IPS-11a (cell line): ENCODE data around the gene ATP6AP1.

ENCODE experiments used
- H3K4me3 ChIP-seq: one replicate; pipeline ENCODE4 v1.5.1; 2013; ENCODE audit warnings: low read depth, low read length, control low read depth

ATP6AP1 gene

GRCh38 chrX:154468217-154468616, 39.7 kb downstream of the ATP6AP1 start:
- H3K4me3 ChIP-seq: no peak overlapping the region

DNA sequence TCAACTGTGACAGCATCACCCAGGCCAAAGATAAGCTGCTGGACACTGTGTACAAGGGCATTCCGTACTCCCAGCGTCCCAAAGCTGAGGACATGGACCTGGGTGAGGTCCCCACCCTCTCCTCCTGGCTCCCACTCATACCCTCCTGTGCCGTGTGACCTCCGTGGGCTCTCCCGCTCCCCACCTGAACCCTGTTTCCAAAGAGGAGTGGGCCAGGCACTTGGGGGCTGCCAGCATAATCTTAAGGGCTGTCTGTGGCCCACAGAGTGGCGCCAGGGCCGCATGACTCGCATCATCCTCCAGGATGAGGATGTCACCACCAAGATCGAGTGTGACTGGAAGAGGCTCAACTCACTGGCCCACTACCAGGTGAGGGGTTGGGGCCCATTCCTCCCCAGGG, 40.6 kb downstream of the ATP6AP1 start:
- no peak overlapping the region for H3K4me3 ChIP-seq

DNA sequence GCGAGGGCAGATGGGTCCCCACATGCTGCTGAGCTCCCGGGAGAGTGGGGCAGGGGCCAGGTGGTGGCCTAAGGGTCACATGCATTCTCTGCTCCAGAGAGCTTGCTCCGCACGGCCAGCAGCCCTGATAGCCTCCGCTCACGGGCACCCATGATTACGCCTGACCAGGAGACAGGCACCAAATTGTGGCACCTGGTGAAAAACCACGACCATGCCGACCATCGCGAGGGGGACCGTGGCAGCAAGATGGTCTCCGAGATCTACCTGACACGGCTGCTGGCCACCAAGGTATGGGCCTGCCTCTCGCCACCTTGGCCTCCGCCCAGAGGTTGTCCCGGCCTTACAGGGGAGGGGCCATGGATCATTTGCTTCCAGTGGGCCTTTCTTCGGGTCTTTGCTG, 41.4 kb downstream of the ATP6AP1 start:
- no peak overlapping the region for H3K4me3 ChIP-seq

- H3K4me3 ChIP-seq: no peak overlapping the region
Observed at GRCh38 chrX:154470434-154470833, 42.0 kb downstream of the ATP6AP1 start.

GRCh38 chrX:154470914-154471568, 42.6 kb downstream of the ATP6AP1 start:
- H3K4me3 ChIP-seq: no peak overlapping the region

DNA sequence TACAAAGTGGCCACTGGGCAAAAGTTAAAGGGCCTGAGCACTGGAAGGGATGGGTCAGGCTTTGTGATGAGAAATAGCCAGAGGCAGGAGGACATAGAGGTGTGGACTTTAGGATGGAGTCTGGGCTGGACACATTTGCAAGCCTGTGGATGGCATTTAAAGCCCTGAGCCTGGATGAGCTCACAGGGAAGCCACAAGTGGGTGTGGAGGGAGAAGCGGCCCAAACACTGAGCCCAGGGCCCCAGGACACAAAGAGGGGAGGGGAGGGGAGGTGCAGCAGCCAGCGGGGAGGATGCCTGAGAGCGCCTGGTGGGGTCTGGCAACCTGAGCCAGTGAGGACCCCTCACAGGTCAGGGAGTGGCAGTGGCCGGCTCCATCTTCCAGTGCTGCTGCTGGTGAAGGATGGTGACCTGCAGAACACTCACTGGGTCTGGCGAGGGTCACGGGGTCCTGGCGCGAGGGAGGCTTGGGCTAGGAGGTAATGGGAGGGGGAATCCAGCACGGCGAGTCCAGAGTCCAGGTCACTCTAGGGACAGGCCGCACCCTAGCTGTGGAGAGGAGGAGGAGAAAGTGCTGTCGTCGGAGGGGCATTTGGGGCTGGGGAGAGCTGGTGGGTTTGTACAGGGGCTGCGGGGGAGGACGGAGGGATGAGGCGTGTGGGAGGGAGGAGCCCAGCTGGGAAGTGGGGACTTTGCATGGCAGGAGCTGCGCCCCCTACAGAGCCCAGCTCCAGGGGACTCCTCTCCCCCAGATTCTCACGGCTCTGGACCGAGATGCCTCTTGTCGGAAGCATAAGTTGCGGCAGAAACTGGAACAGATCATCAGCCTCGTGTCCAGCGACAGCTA, 43.6 kb downstream of the ATP6AP1 start:
- H3K4me3 ChIP-seq: no peak overlapping the region

DNA sequence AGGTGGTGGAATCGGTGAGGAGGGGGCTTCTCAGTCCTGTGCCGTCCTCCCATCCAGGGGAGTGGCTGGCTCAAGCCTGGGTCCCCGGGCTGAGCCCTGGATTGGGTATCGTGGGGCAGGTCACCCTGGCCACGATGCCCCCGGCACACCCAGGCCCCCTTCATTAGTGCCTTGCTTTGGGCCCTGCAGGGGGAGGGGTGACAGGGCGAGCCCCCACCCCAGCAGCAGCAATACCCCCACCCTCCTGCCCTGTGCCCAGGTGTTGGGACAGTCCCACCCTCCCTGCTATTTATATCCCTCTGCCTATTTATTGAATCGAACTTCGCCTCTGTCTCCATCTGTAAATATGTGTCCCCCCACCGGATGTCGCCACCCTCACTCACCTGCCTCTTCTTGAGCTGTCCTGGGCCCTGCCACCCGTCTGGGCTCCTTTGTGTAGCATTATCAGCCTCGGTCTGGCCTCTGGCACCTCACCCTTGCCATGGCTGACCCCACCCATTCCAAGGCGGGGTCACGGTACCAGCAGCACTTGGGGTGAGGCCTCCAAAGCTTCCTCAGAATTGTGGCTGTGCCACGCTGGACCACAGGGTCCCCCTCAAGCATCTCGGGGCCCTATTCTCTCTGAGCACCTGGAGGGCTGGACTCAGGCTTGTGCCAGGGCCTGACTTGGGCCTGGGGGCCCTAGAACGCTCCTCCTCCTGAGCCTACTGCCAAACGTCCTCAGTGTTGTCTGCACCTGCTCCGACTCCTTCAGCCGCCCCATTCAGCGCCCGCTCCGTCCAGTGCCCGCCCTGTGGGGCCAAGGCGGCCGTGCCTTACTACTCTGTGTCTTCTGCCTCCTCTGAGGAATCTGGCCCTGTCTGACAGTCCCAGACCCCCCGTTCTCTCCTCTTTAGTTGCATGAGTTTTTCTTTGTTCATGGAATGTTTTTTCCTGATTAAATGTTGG, 44.5 kb downstream of the ATP6AP1 start:
- H3K4me3 ChIP-seq: no peak overlapping the region

DNA sequence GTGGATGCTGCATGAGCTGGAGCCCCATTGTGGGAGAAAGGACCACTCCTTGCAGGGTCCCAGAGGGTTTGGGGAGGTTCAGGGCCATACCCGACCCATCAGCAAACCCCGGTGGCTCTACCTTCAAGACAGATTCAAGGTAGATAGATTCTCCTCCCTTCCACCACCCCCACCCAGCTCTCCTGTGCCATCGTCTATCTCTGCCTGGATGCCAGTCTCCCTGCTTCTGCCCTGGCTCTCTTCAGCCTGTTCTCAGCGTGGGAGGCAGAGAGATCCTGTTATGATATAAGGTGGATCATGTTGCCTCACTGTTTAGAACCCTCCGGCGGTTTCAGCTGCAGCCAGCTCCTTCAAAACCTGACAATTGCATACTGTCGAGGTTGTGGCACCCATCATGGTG, 45.2 kb downstream of the ATP6AP1 start:
- H3K4me3 ChIP-seq: no peak overlapping the region

- H3K4me3 ChIP-seq: no peak overlapping the region
Observed at GRCh38 chrX:154476821-154477220, 48.3 kb downstream of the ATP6AP1 start.

DNA sequence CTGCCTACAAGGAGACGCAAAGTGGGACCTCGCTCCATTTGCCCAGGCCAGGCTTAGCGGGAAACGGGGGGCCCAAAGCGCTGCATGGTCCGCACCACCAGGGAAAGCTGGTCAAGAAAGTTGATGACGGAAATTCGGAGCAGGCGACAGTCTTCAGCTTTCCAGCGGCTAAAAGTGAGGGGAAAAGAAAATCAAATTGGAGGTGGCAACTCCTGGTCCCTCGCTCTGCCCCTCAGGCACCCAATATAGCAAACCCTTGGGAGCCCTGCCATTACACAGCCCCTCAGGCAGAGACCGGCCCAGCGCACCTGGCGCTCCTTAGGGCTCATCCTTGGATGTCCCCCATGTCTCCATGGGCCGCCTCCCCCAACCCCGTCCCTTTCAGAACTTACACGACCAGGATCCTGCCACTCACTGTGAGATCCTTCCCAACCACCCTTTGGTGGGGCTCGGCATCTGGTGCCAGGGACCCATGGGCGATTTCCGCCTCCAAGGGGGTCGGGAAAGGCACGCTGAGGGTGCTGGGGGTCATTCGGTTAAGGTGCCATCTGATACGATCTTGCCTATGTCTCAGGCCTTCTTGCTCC, 49.5 kb downstream of the ATP6AP1 start:
- H3K4me3 ChIP-seq: peak overlapping the region; percentile 21

GRCh38 chrX:154478728-154479622, 50.5 kb downstream of the ATP6AP1 start, which contains the start of gene LAGE3:
LAGE3 (minus strand) TSS chrX:154479281; CDS start chrX:154478915, 366 bp downstream.
- H3K4me3 ChIP-seq: peak within 1 kb of the TSS; percentile 21

- no peak overlapping the region for H3K4me3 ChIP-seq
Observed at GRCh38 chrX:154481195-154481594, 52.7 kb downstream of the ATP6AP1 start.

- H3K4me3 ChIP-seq: no peak overlapping the region
Observed at GRCh38 chrX:154481911-154482601, 53.6 kb downstream of the ATP6AP1 start.

DNA sequence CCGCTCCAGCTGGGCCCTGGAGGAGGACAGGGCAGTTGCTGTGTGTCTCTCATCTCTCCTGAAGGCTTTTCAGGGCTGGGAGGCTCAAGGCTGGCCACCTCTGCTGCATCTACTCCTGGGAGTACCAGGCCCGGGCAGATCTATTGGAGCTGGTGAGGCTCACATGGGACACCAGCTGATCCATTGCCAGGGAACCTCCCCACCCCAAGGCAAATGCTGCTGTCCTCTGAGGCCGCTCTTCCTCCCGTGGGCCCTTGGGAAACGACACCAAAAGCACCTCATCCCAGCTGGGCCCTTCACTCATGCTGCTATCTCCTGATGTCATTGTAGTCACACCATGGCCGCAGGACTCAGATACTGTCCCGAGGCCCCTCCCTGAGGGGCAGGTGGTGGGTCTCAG, 54.3 kb downstream of the ATP6AP1 start:
- no peak overlapping the region for H3K4me3 ChIP-seq

GRCh38 chrX:154483325-154483724, 54.8 kb downstream of the ATP6AP1 start:
- H3K4me3 ChIP-seq: no peak overlapping the region

DNA sequence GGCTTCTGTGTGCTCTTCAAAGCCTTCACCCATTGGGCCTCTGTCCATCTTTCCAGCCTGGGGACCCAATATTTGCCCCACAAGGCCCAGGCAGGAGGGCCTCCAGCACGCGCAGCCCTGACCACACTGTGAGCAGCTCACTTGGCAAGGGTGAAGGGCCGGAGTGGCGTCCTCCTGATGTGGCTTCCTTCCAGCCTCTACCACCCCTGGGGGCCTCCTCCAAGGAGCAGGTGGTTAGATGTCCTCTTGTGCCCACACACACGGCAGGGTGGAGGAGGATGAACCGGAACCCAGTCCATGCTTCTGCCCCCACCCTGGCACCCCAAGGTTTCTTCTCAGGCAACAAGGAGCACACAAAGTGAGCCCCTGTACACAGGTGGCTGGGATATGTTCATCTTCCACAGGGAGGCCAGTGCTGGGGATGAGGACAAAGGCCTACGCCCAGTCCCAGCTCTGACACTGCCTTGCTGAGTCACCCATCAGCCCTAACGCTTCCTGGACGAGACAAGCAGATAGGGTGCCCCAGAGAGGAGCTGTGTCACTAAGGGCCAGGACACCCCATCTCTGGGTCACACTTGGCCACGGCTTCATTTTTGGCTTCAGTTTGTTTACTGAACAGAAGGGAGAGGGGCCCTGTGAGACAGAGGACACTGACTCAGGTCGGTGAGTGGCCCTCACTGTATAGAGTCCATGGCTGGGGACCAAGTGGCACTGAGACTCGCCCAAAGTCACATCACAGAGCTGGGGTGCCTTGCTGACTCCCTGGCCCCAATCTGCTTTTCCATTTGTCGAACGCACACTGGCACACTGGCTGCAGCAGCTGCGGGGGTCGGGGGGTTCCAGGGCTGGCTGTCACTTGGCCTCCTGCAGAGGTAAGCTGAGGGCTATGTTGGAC, 56.0 kb downstream of the ATP6AP1 start:
- H3K4me3 ChIP-seq: no peak overlapping the region

- peak overlapping the region; percentile 57 for H3K4me3 ChIP-seq
Observed at GRCh38 chrX:154485150-154486051, 56.9 kb downstream of the ATP6AP1 start.
